ENCODE results near the gene CELF1. TPM values are rescaled to one million over a fixed set of nuclear protein-coding genes. Genes with fewer than 3 reads are reported as not detected.

Gene CELF1
- total and polyA plus RNA-seq, 2 experiments from 2014 or later = 124 to 233 TPM

DNA sequence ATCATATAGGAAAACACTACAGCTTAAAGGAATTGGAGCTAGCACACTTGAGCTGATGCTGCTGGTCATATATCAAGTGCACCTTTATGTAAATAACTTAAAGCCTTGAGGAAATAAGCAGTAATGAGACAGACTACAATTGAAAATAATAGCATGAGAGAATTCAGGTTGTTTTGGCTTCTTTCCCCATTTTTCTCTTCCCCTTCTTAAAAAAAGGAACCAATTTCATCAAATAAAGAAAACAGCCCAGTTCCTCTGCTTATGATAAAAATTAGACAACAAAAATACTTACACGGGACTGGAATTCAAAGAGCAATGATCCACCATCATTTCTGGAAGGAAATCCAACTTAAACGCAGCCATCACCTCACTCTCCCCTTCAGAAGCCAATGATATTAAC lies 53.8 kb downstream of the CELF1 start:
- H3K27ac Mint-ChIP-seq = peak overlapping the region; percentile 66
- no peaks in the 10 kb centered on the region for H3K36me3 ChIP-seq (ENCODE audit: insufficient read depth)

More for the DNA sequence above, 53.8 kb downstream of the CELF1 start:
- H3K4me3 ChIP-seq = no peak overlapping the region
- Mint-ChIP-seq H3K9me3 (no peaks in the 10 kb centered on the region), H3K4me1 (peaks cover 37% of the 10 kb centered on the region), H3K4me3 (no peak overlapping the region), H3K27me3 (ENCODE audit: insufficient read depth, low read depth, poor library complexity) (peaks cover 2% of the 10 kb centered on the region), H3K36me3 (ENCODE audit: low read depth) (peaks cover 3% of the 10 kb centered on the region; the same call in 2 of the 3 replicates)
- ATAC-seq (no peak), DNase-seq (ENCODE audit: low spot score) (no peak)
- TF ChIP-seq STAT1 (IDR thresholded peaks at IDR 0.05; ENCODE audit: unreplicated experiment) (no peak), JUNB (IDR thresholded peaks at IDR 0.05; ENCODE audit: unreplicated experiment) (no peak), ZNF331 (CRISPR knock-in tag; IDR thresholded peaks at IDR 0.05; ENCODE audit: low read depth) (no peak), EZH2phosphoT487 (IDR thresholded peaks at IDR 0.05; ENCODE audit: unreplicated experiment) (no peak), NANOG (IDR thresholded peaks at IDR 0.05; ENCODE audit: borderline replicate concordance) (no peak), ZNF114 (CRISPR knock-in tag; IDR thresholded peaks at IDR 0.05) (no peak), POLR2AphosphoS5 (IDR thresholded peaks at IDR 0.05; ENCODE audit: low read depth) (no peak), EZH2 (IDR thresholded peaks at IDR 0.05; ENCODE audit: low read depth, unreplicated experiment) (no peak), CREB1 (CRISPR knock-in tag; IDR thresholded peaks at IDR 0.05; ENCODE audit: low read depth) (no peak)
- TF ChIP-seq, protein P1, sequence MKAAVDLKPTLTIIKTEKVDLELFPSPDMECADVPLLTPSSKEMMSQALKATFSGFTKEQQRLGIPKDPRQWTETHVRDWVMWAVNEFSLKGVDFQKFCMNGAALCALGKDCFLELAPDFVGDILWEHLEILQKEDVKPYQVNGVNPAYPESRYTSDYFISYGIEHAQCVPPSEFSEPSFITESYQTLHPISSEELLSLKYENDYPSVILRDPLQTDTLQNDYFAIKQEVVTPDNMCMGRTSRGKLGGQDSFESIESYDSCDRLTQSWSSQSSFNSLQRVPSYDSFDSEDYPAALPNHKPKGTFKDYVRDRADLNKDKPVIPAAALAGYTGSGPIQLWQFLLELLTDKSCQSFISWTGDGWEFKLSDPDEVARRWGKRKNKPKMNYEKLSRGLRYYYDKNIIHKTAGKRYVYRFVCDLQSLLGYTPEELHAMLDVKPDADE (IDR thresholded peaks at IDR 0.05) = no peak
- TF ChIP-seq, protein P2, sequence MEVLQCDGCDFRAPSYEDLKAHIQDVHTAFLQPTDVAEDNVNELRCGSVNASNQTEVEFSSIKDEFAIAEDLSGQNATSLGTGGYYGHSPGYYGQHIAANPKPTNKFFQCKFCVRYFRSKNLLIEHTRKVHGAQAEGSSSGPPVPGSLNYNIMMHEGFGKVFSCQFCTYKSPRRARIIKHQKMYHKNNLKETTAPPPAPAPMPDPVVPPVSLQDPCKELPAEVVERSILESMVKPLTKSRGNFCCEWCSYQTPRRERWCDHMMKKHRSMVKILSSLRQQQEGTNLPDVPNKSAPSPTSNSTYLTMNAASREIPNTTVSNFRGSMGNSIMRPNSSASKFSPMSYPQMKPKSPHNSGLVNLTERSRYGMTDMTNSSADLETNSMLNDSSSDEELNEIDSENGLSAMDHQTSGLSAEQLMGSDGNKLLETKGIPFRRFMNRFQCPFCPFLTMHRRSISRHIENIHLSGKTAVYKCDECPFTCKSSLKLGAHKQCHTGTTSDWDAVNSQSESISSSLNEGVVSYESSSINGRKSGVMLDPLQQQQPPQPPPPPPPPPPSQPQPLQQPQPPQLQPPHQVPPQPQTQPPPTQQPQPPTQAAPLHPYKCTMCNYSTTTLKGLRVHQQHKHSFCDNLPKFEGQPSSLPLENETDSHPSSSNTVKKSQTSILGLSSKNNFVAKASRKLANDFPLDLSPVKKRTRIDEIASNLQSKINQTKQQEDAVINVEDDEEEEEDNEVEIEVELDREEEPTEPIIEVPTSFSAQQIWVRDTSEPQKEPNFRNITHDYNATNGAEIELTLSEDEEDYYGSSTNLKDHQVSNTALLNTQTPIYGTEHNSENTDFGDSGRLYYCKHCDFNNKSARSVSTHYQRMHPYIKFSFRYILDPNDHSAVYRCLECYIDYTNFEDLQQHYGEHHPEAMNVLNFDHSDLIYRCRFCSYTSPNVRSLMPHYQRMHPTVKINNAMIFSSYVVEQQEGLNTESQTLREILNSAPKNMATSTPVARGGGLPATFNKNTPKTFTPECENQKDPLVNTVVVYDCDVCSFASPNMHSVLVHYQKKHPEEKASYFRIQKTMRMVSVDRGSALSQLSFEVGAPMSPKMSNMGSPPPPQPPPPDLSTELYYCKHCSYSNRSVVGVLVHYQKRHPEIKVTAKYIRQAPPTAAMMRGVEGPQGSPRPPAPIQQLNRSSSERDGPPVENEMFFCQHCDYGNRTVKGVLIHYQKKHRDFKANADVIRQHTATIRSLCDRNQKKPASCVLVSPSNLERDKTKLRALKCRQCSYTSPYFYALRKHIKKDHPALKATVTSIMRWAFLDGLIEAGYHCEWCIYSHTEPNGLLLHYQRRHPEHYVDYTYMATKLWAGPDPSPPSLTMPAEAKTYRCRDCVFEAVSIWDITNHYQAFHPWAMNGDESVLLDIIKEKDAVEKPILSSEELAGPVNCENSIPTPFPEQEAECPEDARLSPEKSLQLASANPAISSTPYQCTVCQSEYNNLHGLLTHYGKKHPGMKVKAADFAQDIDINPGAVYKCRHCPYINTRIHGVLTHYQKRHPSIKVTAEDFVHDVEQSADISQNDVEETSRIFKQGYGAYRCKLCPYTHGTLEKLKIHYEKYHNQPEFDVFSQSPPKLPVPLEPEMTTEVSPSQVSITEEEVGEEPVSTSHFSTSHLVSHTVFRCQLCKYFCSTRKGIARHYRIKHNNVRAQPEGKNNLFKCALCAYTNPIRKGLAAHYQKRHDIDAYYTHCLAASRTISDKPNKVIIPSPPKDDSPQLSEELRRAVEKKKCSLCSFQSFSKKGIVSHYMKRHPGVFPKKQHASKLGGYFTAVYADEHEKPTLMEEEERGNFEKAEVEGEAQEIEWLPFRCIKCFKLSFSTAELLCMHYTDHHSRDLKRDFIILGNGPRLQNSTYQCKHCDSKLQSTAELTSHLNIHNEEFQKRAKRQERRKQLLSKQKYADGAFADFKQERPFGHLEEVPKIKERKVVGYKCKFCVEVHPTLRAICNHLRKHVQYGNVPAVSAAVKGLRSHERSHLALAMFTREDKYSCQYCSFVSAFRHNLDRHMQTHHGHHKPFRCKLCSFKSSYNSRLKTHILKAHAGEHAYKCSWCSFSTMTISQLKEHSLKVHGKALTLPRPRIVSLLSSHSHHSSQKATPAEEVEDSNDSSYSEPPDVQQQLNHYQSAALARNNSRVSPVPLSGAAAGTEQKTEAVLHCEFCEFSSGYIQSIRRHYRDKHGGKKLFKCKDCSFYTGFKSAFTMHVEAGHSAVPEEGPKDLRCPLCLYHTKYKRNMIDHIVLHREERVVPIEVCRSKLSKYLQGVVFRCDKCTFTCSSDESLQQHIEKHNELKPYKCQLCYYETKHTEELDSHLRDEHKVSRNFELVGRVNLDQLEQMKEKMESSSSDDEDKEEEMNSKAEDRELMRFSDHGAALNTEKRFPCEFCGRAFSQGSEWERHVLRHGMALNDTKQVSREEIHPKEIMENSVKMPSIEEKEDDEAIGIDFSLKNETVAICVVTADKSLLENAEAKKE (CRISPR knock-in tag; IDR thresholded peaks at IDR 0.05) = no peak
- TF ChIP-seq, protein P3, sequence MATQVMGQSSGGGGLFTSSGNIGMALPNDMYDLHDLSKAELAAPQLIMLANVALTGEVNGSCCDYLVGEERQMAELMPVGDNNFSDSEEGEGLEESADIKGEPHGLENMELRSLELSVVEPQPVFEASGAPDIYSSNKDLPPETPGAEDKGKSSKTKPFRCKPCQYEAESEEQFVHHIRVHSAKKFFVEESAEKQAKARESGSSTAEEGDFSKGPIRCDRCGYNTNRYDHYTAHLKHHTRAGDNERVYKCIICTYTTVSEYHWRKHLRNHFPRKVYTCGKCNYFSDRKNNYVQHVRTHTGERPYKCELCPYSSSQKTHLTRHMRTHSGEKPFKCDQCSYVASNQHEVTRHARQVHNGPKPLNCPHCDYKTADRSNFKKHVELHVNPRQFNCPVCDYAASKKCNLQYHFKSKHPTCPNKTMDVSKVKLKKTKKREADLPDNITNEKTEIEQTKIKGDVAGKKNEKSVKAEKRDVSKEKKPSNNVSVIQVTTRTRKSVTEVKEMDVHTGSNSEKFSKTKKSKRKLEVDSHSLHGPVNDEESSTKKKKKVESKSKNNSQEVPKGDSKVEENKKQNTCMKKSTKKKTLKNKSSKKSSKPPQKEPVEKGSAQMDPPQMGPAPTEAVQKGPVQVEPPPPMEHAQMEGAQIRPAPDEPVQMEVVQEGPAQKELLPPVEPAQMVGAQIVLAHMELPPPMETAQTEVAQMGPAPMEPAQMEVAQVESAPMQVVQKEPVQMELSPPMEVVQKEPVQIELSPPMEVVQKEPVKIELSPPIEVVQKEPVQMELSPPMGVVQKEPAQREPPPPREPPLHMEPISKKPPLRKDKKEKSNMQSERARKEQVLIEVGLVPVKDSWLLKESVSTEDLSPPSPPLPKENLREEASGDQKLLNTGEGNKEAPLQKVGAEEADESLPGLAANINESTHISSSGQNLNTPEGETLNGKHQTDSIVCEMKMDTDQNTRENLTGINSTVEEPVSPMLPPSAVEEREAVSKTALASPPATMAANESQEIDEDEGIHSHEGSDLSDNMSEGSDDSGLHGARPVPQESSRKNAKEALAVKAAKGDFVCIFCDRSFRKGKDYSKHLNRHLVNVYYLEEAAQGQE (IDR thresholded peaks at IDR 0.05; ENCODE audit: unreplicated experiment) = no peak
- TF ChIP-seq, protein P4, sequence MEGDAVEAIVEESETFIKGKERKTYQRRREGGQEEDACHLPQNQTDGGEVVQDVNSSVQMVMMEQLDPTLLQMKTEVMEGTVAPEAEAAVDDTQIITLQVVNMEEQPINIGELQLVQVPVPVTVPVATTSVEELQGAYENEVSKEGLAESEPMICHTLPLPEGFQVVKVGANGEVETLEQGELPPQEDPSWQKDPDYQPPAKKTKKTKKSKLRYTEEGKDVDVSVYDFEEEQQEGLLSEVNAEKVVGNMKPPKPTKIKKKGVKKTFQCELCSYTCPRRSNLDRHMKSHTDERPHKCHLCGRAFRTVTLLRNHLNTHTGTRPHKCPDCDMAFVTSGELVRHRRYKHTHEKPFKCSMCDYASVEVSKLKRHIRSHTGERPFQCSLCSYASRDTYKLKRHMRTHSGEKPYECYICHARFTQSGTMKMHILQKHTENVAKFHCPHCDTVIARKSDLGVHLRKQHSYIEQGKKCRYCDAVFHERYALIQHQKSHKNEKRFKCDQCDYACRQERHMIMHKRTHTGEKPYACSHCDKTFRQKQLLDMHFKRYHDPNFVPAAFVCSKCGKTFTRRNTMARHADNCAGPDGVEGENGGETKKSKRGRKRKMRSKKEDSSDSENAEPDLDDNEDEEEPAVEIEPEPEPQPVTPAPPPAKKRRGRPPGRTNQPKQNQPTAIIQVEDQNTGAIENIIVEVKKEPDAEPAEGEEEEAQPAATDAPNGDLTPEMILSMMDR (conservative IDR thresholded peaks at IDR 0.05; ENCODE audit: low read depth in 2 of 2) = no peak
- H3K79me2 ChIP-seq (replicated peaks; ENCODE audit: insufficient read depth) = peaks cover 100% of the 10 kb centered on the region
- no peak overlapping the region for H2AFZ ChIP-seq
- H4K20me1 ChIP-seq (replicated peaks; ENCODE audit: insufficient read depth) = peaks cover 61% of the 10 kb centered on the region
- no peaks in the 10 kb centered on the region for H3F3A ChIP-seq (replicated peaks; ENCODE audit: low read depth)
- no peaks in the 10 kb centered on the region for H3K27me3 ChIP-seq (ENCODE audit: insufficient read depth)
- H3K4me1 ChIP-seq (ENCODE audit: insufficient read depth) = peaks cover 34% of the 10 kb centered on the region
- H3K9me2 ChIP-seq (ENCODE audit: insufficient read depth) = no peaks in the 10 kb centered on the region
- H3K4me2 ChIP-seq = no peak overlapping the region
- H3K27ac ChIP-seq (ENCODE audit: low read depth) = peak overlapping the region; percentile 67

Measured in GM23338 (cell line).